ENCODE results near the gene ARHGDIA.

Gene ARHGDIA

GRCh38 chr17:81828656-81829055, 42.5 kb downstream of the ARHGDIA start:
- in situ Hi-C loops (cut with HindIII; ENCODE audit: low sequenced_read_pairs): no loop called here

DNA sequence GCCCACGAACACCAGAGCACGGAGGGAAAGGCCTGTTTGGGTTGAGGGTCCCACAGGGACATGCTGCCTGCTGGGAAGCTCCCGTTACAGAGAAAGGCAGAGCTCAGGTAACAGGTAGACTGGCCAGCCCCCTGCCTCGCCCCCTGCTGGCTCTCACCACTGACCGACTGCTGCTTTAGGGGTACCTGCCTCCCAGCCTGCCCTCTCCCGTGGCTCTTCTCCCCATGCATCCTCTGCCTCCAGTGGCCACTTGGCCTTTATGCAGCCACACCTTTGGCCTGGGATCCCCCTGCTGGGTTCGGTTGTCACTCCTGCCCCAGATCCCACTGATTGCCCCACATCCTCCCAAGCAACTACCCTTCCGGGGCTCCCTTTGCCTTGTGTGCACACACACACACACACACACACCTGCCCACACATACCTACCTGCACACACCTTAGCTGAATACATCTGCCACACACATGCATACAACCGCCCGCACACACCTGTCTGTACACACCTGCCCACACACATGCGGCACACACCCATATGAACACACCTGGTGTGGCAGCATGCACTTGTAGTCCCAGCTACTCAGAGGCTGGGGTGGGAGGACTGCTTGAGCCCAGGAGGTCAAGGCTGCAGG, 45.2 kb downstream of the ARHGDIA start:
- in situ Hi-C loops (cut with HindIII; ENCODE audit: low sequenced_read_pairs): no loop called here

- in situ Hi-C loops (cut with HindIII; ENCODE audit: low sequenced_read_pairs): no loop called here
These were observed 46.5 kb downstream of the ARHGDIA start for GRCh38 chr17:81824595-81824994.

- in situ Hi-C loops (cut with HindIII; ENCODE audit: low sequenced_read_pairs): no loop called here
These were observed 47.2 kb downstream of the ARHGDIA start for GRCh38 chr17:81823820-81824550.

DNA sequence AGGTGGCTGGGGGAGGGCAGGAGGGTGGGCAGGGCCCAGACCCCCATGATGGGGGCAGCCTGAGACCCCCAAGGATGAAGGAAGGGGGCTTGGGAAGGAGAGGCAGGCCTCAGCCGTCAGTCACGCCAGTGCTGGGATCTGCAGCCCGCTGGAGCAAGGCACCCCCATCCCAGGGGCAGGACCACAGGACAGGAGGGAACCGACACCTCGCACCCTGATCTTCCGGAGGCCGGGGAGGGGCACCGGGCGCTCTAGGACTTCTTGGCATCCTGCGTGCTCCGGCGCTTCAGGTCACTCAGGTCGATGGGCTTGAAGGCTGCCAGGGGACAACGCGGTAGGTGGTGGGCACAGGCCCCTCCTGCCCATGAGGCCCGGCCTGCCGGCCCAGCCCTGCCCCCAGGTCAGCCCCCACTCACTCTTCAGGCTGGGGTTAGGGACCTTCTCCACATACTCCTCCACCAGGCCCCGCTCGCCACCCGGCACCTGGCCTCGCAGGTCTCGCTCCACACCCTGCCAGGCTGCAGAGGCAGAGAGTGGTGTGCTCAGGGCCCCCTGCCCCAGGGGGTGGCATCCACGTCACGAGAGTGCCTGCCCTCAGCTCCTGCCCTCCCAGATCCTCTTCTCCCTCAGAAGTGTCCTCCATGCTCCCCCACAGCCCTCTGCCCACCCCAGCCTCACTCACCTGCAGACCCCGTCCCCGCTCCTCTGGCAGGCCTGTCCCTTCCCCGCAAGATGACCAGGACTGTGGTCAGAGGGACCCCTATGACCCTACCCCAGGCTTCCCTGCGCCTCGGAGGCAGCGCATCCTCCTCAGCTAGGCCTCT, 47.9 kb downstream of the ARHGDIA start:
- in situ Hi-C loops (cut with HindIII; ENCODE audit: low sequenced_read_pairs): no loop called here

DNA sequence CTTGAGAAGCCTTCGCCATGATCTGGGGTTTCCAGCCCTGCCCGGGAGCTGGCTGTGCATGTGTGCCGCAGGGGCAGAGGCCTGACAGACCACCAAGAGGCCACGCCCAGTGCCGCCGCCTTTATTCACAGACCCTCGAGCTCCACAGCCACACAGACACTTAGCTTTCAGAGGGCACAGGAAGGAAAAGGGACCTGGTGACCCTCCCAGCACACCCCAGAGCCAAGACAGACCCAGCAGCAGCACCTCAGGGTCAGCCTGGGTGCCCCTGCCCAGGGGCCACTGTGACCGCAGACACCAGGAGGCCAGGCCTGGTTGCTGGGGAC, 48.9 kb downstream of the ARHGDIA start:
- in situ Hi-C loops (cut with HindIII; ENCODE audit: low sequenced_read_pairs): no loop called here

- in situ Hi-C loops (cut with HindIII; ENCODE audit: low sequenced_read_pairs): no loop called here
These were observed 49.4 kb downstream of the ARHGDIA start for GRCh38 chr17:81821603-81822311.

DNA sequence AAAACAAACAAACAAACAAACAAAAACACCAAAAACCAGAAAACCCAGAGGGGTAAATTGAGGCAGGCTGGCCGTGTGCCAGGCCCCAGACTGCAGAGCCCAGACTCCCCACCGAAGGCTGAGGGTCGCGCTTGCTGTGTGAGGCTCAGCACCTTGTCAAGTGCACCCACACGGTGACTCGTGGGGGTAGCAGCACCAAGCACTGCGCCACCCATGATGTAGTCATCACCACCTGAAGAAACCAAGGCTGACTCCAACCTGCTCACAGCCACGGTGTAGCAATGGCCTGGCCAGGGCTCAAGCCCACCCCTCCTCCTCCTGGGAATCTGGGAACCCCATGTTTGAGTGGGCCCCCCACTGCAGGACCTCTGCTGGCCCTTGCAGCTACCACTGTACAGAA, 50.0 kb downstream of the ARHGDIA start:
- in situ Hi-C loops (cut with HindIII; ENCODE audit: low sequenced_read_pairs): no loop called here

GRCh38 chr17:81819708-81820107, 51.4 kb downstream of the ARHGDIA start:
- in situ Hi-C loops (cut with HindIII; ENCODE audit: low sequenced_read_pairs): no loop called here

DNA sequence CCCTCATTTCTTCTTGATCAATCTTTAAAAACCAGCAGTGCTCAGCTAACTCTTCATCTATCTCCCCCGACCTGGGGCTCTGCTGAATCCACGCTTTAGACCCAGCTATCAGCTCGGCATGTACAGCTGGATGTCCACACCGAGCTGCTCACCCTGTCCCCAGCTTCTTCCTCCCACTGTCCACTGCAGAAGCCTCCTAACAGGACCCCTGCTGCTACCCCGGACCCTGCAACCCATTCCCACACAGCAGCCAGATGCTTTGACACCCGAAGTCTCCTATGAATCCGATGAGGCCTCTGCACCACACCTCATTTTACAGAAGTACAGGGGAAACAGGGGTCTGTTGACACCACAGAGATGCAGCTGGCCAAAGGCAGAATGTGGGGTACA, 53.4 kb downstream of the ARHGDIA start:
- in situ Hi-C loops (cut with HindIII; ENCODE audit: low sequenced_read_pairs): no loop called here

All from DLD1 (cell line).